ENCODE measurements around the gene OR52M1. TPM values are rescaled to one million over a fixed set of nuclear protein-coding genes. Genes with fewer than 3 reads are reported as not detected.

OR52M1 gene
- polyA plus RNA-seq, 1 donor (not counting 4 experiments of a cell fraction or from before 2014, with no cell fraction given) = not detected

- Histone ChIP-seq H4K20me1 (ENCODE audit: control insufficient read depth, extremely low read depth, insufficient read depth, low read length) (no peaks in the 10 kb centered on the region), H2AFZ (ENCODE audit: control insufficient read depth, low read length) (no peak overlapping the region), H3K9me1 (ENCODE audit: control insufficient read depth, extremely low read depth, insufficient read depth, low read length) (no peaks in the 10 kb centered on the region), H3K4me3 (ENCODE audit: control insufficient read depth in 2 of 3, extremely low read depth in 1 of 3, insufficient read depth in 2 of 3, low read depth in 1 of 3, low read length in 3 of 3) (no peak overlapping the region), H3K9ac (ENCODE audit: control insufficient read depth, extremely low read depth, insufficient read depth, low read length) (no peak overlapping the region), H3K27ac (ENCODE audit: control insufficient read depth, insufficient read depth, low read length) (no peak overlapping the region), H3K9me3 (ENCODE audit: control insufficient read depth, low read depth, low read length) (no peaks in the 10 kb centered on the region), H3K4me1 (ENCODE audit: control insufficient read depth, extremely low read depth, insufficient read depth, low read length) (no peaks in the 10 kb centered on the region), H3K27me3 (ENCODE audit: control insufficient read depth, extremely low read depth, insufficient read depth, low read length) (no peaks in the 10 kb centered on the region), H3K79me2 (ENCODE audit: control insufficient read depth, insufficient read depth, low read length) (no peaks in the 10 kb centered on the region), H3K4me2 (ENCODE audit: control insufficient read depth, extremely low read depth, insufficient read depth, low read depth, low read length) (no peak overlapping the region), H3K36me3 (ENCODE audit: control insufficient read depth in 2 of 2, extremely low read depth in 1 of 2, insufficient read depth in 2 of 2, low read length in 2 of 2) (no peaks in the 10 kb centered on the region)
- dilution Hi-C loops (cut with MboI; ENCODE audit: extremely low pct_ligation_motif_present, low sequenced_read_pairs) = no loop called here
- FAIRE-seq = no peak
- no peak for DNase-seq (ENCODE audit: low read depth, low spot score)
- TF ChIP-seq CTCF (optimal IDR thresholded peaks at IDR 0.05 in 1 of 3, IDR thresholded peaks at IDR 0.05 in 1 of 3, conservative IDR thresholded peaks at IDR 0.05 in 1 of 3; ENCODE audit: extremely low read depth in 1 of 3, insufficient read depth in 2 of 3, low read length in 3 of 3) = no peak
- TF ChIP-seq EZH2 (IDR thresholded peaks at IDR 0.05; ENCODE audit: low read length) = no peak
Measured at GRCh38 chr11:4514196-4514595, 30.8 kb upstream of the OR52M1 start.

DNA sequence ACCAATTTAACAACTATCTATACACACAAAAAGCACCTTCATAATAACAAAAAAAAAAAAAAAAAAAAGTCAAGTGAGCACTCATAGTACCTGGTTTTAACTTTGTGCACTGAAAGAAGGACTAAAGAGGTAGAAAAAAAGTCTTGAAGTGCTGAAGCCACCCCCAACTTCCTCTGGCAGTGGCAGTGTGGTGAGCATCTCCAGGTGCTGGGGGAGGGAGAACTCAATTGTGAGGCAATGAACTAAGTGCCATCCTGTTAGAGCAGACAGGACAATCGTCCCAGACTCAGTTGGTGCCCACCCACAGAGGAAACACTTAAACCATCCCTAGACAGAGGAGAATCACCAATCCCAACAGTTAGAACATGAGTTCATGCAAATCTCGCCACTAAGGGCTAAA, 22.7 kb upstream of the OR52M1 start:
- H4K20me1 ChIP-seq (ENCODE audit: control insufficient read depth, extremely low read depth, insufficient read depth, low read length) = no peaks in the 10 kb centered on the region
- H3K9ac ChIP-seq (ENCODE audit: control insufficient read depth, extremely low read depth, insufficient read depth, low read length) = no peak overlapping the region
- H3K9me1 ChIP-seq (ENCODE audit: control insufficient read depth, extremely low read depth, insufficient read depth, low read length) = no peaks in the 10 kb centered on the region
- no peak overlapping the region for H3K4me3 ChIP-seq (ENCODE audit: control insufficient read depth in 2 of 3, extremely low read depth in 1 of 3, insufficient read depth in 2 of 3, low read depth in 1 of 3, low read length in 3 of 3)
- no peaks in the 10 kb centered on the region for H3K36me3 ChIP-seq (ENCODE audit: control insufficient read depth in 2 of 2, extremely low read depth in 1 of 2, insufficient read depth in 2 of 2, low read length in 2 of 2)
- FAIRE-seq (no peak), DNase-seq (ENCODE audit: low read depth, low spot score) (no peak)
- no peak overlapping the region for H2AFZ ChIP-seq (ENCODE audit: control insufficient read depth, low read length)
- no peak overlapping the region for H3K27ac ChIP-seq (ENCODE audit: control insufficient read depth, insufficient read depth, low read length)
- H3K27me3 ChIP-seq (ENCODE audit: control insufficient read depth, extremely low read depth, insufficient read depth, low read length) = no peaks in the 10 kb centered on the region
- H3K79me2 ChIP-seq (ENCODE audit: control insufficient read depth, insufficient read depth, low read length) = no peaks in the 10 kb centered on the region
- no peak for TF ChIP-seq CTCF (optimal IDR thresholded peaks at IDR 0.05 in 1 of 3, IDR thresholded peaks at IDR 0.05 in 1 of 3, conservative IDR thresholded peaks at IDR 0.05 in 1 of 3; ENCODE audit: extremely low read depth in 1 of 3, insufficient read depth in 2 of 3, low read length in 3 of 3)
- TF ChIP-seq EZH2 (IDR thresholded peaks at IDR 0.05; ENCODE audit: low read length) = no peak
- H3K4me2 ChIP-seq (ENCODE audit: control insufficient read depth, extremely low read depth, insufficient read depth, low read depth, low read length) = no peak overlapping the region
- dilution Hi-C loops (cut with MboI; ENCODE audit: extremely low pct_ligation_motif_present, low sequenced_read_pairs) = no loop called here
- H3K9me3 ChIP-seq (ENCODE audit: control insufficient read depth, low read depth, low read length) = no peaks in the 10 kb centered on the region
- H3K4me1 ChIP-seq (ENCODE audit: control insufficient read depth, extremely low read depth, insufficient read depth, low read length) = no peaks in the 10 kb centered on the region
